Neutrophil (primary cell): ENCODE data around the gene GUCY1A1.

Experiments
- H3K27ac ChIP-seq: fragments of 200-600 bp; sonication (generic); 2 replicates; pipeline ENCODE4 v1.5.1; 2016; ENCODE audit warnings: mild to moderate bottlenecking, moderate library complexity
- H3K27me3 ChIP-seq: fragments of 200-600 bp; sonication (generic); 2 replicates; pipeline ENCODE4 v1.6.0; 2016; ENCODE audit warnings: mild to moderate bottlenecking
- H3K36me3 ChIP-seq: fragments of 200-600 bp; sonication (generic); 2 replicates; pipeline ENCODE4 v1.5.1; 2017
- H3K4me1 ChIP-seq, 2 experiments: fragments of 200-600 bp in 1 of 2; sonication (generic) in 1 of 2; 1 replicate in 1 of 2; 2 replicates in 1 of 2; pipeline versions ENCODE4 v1.5.1 to v1.6.1; 2013 to 2016; ENCODE audit warnings: low read depth in 1 of 2, low read length in 1 of 2, mild to moderate bottlenecking in 1 of 2, moderate library complexity in 1 of 2; ENCODE audit not compliant: control insufficient read depth in 1 of 2, insufficient read depth in 1 of 2
- H3K4me3 ChIP-seq, 2 experiments: fragments of 200-600 bp in 1 of 2; sonication (generic) in 1 of 2; 1 replicate in 1 of 2; 2 replicates in 1 of 2; pipeline ENCODE4 v1.5.1; 2013 to 2016; ENCODE audit warnings: low read depth in 1 of 2, low read length in 1 of 2, mild to moderate bottlenecking in 1 of 2, moderate library complexity in 1 of 2
- H3K9me3 ChIP-seq: fragments of 200-600 bp; sonication (generic); 2 replicates; pipeline ENCODE4 v1.5.1; 2016
- TF ChIP-seq, protein P1 (sequence below): fragments of 200-600 bp; sonication (generic); IDR thresholded peaks from 2 replicates; pipeline ENCODE4 v1.5.1; 2016; ENCODE audit warnings: antibody characterized with exemption

GUCY1A1 gene

DNA sequence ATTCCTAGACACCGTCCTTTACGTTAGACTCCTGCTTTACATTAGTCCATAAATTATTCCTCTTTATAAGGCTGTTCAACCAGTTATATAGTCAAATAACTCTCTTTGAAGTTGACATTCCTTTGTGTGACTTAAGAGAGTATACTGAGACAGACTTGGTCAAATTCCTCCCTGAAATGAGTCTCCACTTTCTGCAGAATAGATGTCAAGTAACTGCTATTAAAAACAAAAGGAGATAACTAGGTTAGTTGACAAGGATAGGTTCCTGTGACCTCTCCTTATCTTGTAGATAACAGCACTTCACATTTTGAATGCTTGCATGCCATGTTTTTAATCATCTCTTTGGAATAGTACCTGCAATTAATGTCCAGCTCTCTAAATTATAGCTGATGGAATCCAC lies 5.7 kb downstream of the GUCY1A1 start:
- peaks cover 35% of the 10 kb centered on the region for H3K27me3 ChIP-seq
- H3K9me3 ChIP-seq, result no peaks in the 10 kb centered on the region
- peaks cover 7% of the 10 kb centered on the region in 2 experiments for H3K4me1 ChIP-seq
- TF ChIP-seq, protein P1, sequence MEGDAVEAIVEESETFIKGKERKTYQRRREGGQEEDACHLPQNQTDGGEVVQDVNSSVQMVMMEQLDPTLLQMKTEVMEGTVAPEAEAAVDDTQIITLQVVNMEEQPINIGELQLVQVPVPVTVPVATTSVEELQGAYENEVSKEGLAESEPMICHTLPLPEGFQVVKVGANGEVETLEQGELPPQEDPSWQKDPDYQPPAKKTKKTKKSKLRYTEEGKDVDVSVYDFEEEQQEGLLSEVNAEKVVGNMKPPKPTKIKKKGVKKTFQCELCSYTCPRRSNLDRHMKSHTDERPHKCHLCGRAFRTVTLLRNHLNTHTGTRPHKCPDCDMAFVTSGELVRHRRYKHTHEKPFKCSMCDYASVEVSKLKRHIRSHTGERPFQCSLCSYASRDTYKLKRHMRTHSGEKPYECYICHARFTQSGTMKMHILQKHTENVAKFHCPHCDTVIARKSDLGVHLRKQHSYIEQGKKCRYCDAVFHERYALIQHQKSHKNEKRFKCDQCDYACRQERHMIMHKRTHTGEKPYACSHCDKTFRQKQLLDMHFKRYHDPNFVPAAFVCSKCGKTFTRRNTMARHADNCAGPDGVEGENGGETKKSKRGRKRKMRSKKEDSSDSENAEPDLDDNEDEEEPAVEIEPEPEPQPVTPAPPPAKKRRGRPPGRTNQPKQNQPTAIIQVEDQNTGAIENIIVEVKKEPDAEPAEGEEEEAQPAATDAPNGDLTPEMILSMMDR, result no peak
- H3K27ac ChIP-seq, result no peak overlapping the region
- H3K4me3 ChIP-seq, result no peak overlapping the region
- no peaks in the 10 kb centered on the region for H3K36me3 ChIP-seq

DNA sequence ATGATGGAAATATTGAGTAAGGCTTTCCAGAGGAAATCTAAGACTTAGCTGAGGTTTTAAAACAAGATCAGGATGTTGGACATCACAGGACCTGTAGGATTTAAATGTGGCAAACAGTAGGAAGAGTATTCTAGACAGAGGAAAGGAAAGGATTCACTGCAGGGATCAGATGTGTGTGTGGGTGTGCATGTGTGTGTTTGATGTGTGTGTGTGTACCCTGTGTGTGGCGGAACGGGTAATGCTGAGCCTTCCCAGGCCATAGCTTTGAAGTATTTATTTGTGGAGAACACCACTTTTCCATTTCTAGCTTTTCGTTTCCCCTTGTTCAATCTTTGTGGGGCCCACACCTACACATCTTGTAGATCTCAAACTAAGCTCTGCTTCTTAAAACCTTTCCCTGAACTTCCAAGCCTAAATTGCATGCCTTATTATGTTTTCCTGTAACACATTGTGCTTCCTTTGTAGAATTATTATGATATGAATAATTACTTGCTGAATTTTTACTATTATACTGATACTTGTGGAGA lies 6.9 kb downstream of the GUCY1A1 start:
- Histone ChIP-seq H3K9me3 (no peaks in the 10 kb centered on the region), H3K4me3 (no peak overlapping the region), H3K36me3 (no peaks in the 10 kb centered on the region), H3K27ac (no peak overlapping the region), H3K27me3 (peaks cover 23% of the 10 kb centered on the region), H3K4me1 (no peaks in the 10 kb centered on the region)
- TF ChIP-seq, protein P1, result no peak

DNA sequence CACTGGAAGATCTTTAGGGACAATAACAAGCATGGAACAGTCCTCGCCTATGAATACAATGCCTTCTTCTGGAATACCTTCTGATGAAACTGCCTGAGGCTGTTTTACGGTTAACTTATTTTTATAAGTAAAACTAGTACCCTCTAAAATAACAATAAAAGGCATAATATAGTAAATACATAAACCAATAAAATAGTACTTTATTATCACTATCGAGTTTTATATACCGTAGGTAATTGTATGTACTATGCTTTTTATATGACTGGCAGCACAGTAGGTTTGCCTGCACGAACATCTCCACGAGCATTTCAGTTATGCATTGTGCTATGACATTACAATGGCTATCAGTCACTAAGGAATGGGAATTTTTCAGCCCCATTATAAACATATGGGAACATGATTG lies 8.0 kb downstream of the GUCY1A1 start:
- peaks cover 12% of the 10 kb centered on the region for H3K27me3 ChIP-seq
- no peaks in the 10 kb centered on the region for H3K9me3 ChIP-seq
- no peaks in the 10 kb centered on the region for H3K4me1 ChIP-seq
- TF ChIP-seq, protein P1, result no peak
- no peak overlapping the region for H3K27ac ChIP-seq
- H3K4me3 ChIP-seq, result no peak overlapping the region
- H3K36me3 ChIP-seq, result no peaks in the 10 kb centered on the region

DNA sequence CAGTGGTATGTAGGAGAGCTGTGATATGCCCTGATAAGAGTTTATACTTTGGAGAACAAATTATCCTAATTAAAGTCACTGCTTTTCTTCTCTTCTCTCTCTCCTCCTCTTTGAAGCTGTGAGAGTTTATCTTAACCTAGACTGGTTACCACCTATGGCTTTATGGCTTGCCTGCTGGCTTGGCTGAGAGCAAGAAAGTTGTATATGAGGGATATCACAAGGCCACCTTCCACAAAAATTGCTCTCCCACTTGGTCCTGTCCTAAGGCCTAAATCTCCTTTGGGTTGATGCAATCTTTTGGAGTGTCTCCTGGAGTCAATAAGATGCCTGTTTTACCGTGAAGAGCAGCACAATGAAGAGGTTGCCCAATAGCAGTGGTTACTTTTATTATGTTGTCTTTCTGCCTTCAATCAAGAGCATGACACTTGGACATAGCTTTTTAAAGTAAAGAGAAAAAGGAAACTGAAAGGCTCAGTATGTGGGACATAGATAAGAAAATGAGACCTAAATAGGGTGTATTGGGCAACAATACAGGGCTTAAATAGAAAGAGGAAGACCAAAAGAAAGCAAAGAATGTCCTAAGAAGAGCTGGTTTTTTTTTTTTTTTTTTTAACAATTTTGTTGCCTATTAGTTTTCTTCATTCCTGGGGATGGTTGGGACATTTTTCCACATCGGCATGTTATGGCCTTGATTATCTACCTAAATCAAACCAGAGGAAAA lies 9.2 kb downstream of the GUCY1A1 start:
- Histone ChIP-seq H3K4me1 (no peaks in the 10 kb centered on the region), H3K36me3 (no peaks in the 10 kb centered on the region), H3K9me3 (no peaks in the 10 kb centered on the region), H3K4me3 (no peak overlapping the region), H3K27me3 (no peaks in the 10 kb centered on the region), H3K27ac (no peak overlapping the region)
- TF ChIP-seq, protein P1, result no peak

DNA sequence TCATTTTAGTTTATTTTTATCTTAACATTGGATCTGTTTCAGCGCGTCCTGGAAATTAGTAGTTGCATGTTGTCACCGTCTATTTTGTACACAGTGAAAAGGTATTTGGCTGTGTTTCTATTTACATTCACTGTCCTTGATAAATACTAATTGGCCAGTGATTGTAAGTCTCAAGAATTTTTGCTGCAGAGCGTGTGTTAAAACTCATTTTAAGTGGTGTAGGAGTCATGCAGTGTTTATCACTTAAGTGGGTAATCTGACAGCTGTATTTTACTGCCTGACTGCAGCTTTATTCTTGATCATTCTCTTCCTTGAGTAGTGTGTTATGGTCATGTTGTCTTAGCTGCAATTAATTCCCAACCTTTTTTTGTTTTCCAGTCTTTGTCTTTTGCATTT lies 9.8 kb downstream of the GUCY1A1 start:
- Histone ChIP-seq H3K27ac (no peak overlapping the region), H3K36me3 (no peaks in the 10 kb centered on the region), H3K27me3 (no peaks in the 10 kb centered on the region), H3K4me3 (no peak overlapping the region), H3K9me3 (no peaks in the 10 kb centered on the region), H3K4me1 (no peaks in the 10 kb centered on the region)
- TF ChIP-seq, protein P1, result no peak
